RWPE2 (cell line): ENCODE results near the gene CLCN1.

Experiments
- ATAC-seq: fragments of 200-7000 bp; cut with Tn5 transposase; 3 replicates; pipeline ENCODE4 v1.9.1; 2021; ENCODE audit warnings: low read depth
- DNase-seq: peaks from one replicate; pipeline ENCODE4 v3.0.0-alpha.2; 2020; ENCODE audit warnings: low spot score
- H3K27ac ChIP-seq: fragments of 450-650 bp; 2 replicates; pipeline ENCODE4 v1.5.1; 2017; ENCODE audit warnings: mild to moderate bottlenecking; ENCODE audit not compliant: poor library complexity, severe bottlenecking
- H3K27me3 ChIP-seq: fragments of 250-450 bp; sonication (Bioruptor Pico); 2 replicates; pipeline ENCODE4 v1.5.1; 2021; ENCODE audit warnings: mild to moderate bottlenecking, moderate library complexity; ENCODE audit not compliant: insufficient read depth, poor library complexity, severe bottlenecking
- H3K36me3 ChIP-seq: fragments of 250-450 bp; sonication (Bioruptor Pico); 2 replicates; pipeline ENCODE4 v1.5.1; 2020; ENCODE audit warnings: low read depth, mild to moderate bottlenecking, moderate library complexity
- H3K4me1 ChIP-seq: fragments of 250-450 bp; sonication (Bioruptor Pico); 2 replicates; pipeline ENCODE4 v1.5.1; 2021; ENCODE audit warnings: mild to moderate bottlenecking, moderate library complexity; ENCODE audit not compliant: insufficient read depth, poor library complexity, severe bottlenecking
- H3K4me3 ChIP-seq: fragments of 250-450 bp; sonication (Bioruptor Pico); 2 replicates; pipeline ENCODE4 v1.5.1; 2021; ENCODE audit warnings: mild to moderate bottlenecking, moderate library complexity; ENCODE audit not compliant: severe bottlenecking
- H3K9me3 ChIP-seq: fragments of 250-450 bp; sonication (Bioruptor Pico); 2 replicates; pipeline ENCODE4 v1.5.1; 2021; ENCODE audit warnings: mild to moderate bottlenecking, moderate library complexity; ENCODE audit not compliant: severe bottlenecking
- TF ChIP-seq, protein P1 (sequence below): fragments of 450-650 bp; IDR thresholded peaks from one replicate; pipeline ENCODE4 v1.5.1; 2017; ENCODE audit warnings: mild to moderate bottlenecking, moderate library complexity; ENCODE audit not compliant: poor library complexity, severe bottlenecking

Gene CLCN1

DNA sequence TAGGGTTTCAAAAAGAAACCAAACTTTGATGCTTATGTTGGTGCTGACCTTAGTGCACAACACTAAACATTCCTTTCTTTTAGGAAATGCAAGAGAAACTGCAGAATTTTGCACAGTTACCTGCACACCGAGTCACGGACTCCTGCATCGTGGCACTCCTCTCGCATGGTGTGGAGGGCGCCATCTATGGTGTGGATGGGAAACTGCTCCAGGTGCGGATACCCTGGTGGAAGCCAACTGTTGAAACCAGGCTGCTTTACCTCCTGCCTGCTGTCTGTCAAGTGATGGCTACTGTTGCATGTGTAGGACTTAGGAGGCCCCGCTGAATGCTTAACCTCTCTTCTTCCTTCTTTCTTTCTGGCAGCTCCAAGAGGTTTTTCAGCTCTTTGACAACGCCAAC lies 16.1 kb upstream of the CLCN1 start:
- H3K27me3 ChIP-seq, result no peaks in the 10 kb centered on the region
- DNase-seq, result no peak
- no peak overlapping the region for H3K27ac ChIP-seq
- TF ChIP-seq, protein P1, sequence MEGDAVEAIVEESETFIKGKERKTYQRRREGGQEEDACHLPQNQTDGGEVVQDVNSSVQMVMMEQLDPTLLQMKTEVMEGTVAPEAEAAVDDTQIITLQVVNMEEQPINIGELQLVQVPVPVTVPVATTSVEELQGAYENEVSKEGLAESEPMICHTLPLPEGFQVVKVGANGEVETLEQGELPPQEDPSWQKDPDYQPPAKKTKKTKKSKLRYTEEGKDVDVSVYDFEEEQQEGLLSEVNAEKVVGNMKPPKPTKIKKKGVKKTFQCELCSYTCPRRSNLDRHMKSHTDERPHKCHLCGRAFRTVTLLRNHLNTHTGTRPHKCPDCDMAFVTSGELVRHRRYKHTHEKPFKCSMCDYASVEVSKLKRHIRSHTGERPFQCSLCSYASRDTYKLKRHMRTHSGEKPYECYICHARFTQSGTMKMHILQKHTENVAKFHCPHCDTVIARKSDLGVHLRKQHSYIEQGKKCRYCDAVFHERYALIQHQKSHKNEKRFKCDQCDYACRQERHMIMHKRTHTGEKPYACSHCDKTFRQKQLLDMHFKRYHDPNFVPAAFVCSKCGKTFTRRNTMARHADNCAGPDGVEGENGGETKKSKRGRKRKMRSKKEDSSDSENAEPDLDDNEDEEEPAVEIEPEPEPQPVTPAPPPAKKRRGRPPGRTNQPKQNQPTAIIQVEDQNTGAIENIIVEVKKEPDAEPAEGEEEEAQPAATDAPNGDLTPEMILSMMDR, result peak; percentile 67
- H3K9me3 ChIP-seq, result no peaks in the 10 kb centered on the region
- peaks cover 98% of the 10 kb centered on the region for H3K36me3 ChIP-seq
- H3K4me1 ChIP-seq, result peaks cover 8% of the 10 kb centered on the region
- peak; percentile 51; the same call in 1 of the 3 replicates for ATAC-seq
- no peak overlapping the region for H3K4me3 ChIP-seq

DNA sequence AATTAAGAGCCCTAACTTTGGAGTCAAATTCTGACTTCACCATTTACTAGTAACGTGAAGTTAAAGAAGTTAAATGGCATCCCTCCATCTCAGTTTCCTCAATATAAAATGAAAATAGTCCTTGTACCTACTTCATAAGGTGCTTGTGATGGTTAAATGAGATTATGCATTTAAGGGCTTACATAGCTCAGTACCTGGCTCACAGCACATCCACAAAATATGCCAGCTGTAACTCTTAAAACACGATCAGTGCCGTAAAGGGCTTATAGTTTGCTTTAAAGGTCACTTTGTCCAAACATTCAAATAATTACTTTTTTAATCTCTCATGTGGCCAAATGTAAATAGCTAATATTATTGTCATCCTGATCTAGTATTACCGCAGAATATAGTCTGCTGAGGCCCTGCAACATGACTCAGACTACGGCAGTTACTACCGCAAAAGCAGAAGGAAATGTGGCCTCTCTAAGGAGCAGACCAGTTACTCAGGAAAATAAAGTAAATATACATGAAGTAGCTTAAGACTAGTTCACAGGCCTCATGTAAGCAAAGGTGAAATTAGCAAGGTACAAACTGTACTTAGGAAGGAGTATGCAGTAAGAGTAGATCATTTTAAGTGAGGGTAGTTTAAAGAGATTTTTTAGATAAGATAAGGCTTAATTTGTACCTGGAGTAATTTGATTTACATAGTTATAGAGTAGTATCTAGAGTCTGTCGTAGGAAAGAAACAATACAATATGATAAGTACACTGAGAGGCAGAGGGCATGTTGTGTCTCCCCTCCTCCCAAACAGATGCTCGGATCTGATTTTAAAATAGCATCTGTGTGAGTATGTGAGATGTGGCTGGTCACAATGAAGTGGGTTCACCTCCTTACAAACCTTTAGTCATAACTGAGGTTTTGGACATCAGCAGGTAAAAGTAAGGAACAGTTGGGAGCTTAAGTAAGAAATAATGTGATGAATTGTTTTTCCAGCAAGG lies 14.7 kb upstream of the CLCN1 start:
- Histone ChIP-seq H3K4me3 (no peak overlapping the region), H3K27ac (no peak overlapping the region), H3K27me3 (no peaks in the 10 kb centered on the region), H3K9me3 (no peaks in the 10 kb centered on the region), H3K36me3 (peaks cover 96% of the 10 kb centered on the region), H3K4me1 (peaks cover 8% of the 10 kb centered on the region)
- TF ChIP-seq, protein P1, result no peak
- DNase-seq (no peak), ATAC-seq (no peak)

DNA sequence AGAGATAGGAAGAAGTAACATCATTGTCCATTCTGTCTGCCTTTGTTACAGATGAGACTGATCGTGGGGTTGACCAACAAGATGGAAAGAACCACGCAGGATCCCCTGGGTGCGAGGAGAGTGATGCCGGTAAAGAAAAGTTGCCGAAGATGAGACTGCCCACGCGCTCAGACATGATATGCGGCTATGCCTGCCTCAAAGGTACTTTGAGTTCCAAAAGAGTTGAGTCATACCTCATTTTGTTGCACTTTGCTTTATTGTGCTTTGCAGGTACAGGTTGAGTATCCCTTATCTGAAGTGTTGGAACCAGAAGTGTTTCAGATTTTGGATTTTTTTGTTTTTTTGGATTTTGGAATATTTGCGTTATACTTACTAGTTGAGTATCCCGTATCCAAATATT lies 12.2 kb upstream of the CLCN1 start:
- H3K27ac ChIP-seq, result no peak overlapping the region
- TF ChIP-seq, protein P1, result no peak
- peaks cover 93% of the 10 kb centered on the region for H3K36me3 ChIP-seq
- DNase-seq (no peak), ATAC-seq (peak; percentile 26; the same call in 1 of the 3 replicates)
- H3K4me1 ChIP-seq, result peaks cover 8% of the 10 kb centered on the region
- H3K4me3 ChIP-seq, result no peak overlapping the region
- no peaks in the 10 kb centered on the region for H3K27me3 ChIP-seq
- H3K9me3 ChIP-seq, result no peaks in the 10 kb centered on the region

DNA sequence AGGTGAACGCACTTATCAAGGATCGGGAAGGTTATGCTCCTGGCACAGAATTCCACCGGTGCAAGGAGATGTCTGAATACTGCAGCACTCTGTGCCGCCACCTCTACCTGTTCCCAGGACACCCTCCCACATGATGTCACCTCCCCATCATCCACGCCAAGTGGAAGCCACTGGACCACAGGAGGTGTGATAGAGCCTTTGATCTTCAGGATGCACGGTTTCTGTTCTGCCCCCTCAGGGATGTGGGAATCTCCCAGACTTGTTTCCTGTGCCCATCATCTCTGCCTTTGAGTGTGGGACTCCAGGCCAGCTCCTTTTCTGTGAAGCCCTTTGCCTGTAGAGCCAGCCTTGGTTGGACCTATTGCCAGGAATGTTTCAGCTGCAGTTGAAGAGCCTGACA lies 11.0 kb upstream of the CLCN1 start:
- H3K4me3 ChIP-seq, result no peak overlapping the region
- peaks cover 8% of the 10 kb centered on the region for H3K4me1 ChIP-seq
- no peaks in the 10 kb centered on the region for H3K27me3 ChIP-seq
- ATAC-seq (no peak), DNase-seq (no peak)
- TF ChIP-seq, protein P1, result no peak
- no peaks in the 10 kb centered on the region for H3K9me3 ChIP-seq
- peaks cover 82% of the 10 kb centered on the region for H3K36me3 ChIP-seq
- no peak overlapping the region for H3K27ac ChIP-seq
